ENCODE measurements around the gene KLF11.

- TF ChIP-seq CTCF (IDR thresholded peaks at IDR 0.05): no peak
- TF ChIP-seq EP300 (IDR thresholded peaks at IDR 0.05): no peak
These were observed 20.2 kb upstream of the KLF11 start for GRCh38 chr2:10022966-10023662.

Data from stomach (tissue), 4 donors.